ENCODE data around the gene SAMD1.
A peak's percentile ranks its signal among the peaks of the same experiment; 100 is the strongest.

DNA sequence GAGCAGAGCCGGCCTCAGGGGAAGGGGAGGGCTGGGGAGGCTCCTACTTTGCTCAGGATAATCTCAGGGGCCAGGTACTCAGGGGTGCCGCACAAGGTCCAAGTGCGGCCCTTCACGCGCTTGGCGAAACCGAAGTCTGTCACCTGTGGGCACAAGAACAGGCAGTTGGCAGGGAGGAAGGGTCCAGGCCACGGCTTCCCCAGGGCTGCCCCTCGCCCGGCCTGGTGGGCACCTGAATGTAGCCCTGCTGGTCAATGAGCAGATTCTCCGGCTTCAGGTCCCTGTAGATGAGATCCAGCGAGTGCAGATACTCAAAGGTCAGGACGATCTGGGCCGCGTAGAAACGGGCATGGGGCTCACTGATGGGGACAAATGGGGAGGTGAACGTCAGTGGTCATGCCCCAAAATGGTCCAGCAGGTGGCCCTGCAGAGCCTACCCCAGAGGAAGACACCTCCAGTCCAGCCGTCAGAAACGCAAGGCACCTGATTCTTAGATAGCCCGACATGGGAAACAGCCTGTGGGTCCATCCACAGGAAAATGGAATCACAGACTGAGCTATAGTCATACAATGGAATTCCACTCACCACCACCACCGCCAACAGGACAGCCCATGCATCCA lies 7.1 kb upstream of the SAMD1 start:
- TF ChIP-seq, protein P1, sequence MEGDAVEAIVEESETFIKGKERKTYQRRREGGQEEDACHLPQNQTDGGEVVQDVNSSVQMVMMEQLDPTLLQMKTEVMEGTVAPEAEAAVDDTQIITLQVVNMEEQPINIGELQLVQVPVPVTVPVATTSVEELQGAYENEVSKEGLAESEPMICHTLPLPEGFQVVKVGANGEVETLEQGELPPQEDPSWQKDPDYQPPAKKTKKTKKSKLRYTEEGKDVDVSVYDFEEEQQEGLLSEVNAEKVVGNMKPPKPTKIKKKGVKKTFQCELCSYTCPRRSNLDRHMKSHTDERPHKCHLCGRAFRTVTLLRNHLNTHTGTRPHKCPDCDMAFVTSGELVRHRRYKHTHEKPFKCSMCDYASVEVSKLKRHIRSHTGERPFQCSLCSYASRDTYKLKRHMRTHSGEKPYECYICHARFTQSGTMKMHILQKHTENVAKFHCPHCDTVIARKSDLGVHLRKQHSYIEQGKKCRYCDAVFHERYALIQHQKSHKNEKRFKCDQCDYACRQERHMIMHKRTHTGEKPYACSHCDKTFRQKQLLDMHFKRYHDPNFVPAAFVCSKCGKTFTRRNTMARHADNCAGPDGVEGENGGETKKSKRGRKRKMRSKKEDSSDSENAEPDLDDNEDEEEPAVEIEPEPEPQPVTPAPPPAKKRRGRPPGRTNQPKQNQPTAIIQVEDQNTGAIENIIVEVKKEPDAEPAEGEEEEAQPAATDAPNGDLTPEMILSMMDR (IDR thresholded peaks at IDR 0.05): peak in 1 of 4 experiments; percentile 13
- TF ChIP-seq POLR2A (IDR thresholded peaks at IDR 0.05): no peak

Measured in prostate gland (tissue), 2 donors.